Amniotic stem cell (primary cell): Measurements from ENCODE around the gene MDFI.
A peak's percentile ranks its signal among the peaks of the same experiment; 100 is the strongest.

Experiments
- DNase-seq: peaks from one replicate; lab custom pipeline; 2025; lab: John Stamatoyannopoulos, UW

Gene MDFI

GRCh38 chr6:41688256-41688965 is 50.1 kb downstream of the MDFI start:
- DNase-seq: no peak

- DNase-seq: no peak
Measured at GRCh38 chr6:41689171-41690008, 51.1 kb downstream of the MDFI start.

GRCh38 chr6:41690541-41691330 is 52.5 kb downstream of the MDFI start:
- DNase-seq: no peak

- DNase-seq: no peak
Measured at GRCh38 chr6:41691426-41692079, 53.3 kb downstream of the MDFI start.

GRCh38 chr6:41692080-41692675 is 53.9 kb downstream of the MDFI start:
- DNase-seq: no peak

- no peak for DNase-seq
Measured at GRCh38 chr6:41692730-41693129, 54.5 kb downstream of the MDFI start.

GRCh38 chr6:41693281-41694240 is 55.3 kb downstream of the MDFI start:
- no peak for DNase-seq

- DNase-seq: no peak
Measured at GRCh38 chr6:41694815-41695526, 56.7 kb downstream of the MDFI start.

- DNase-seq: no peak
Measured at GRCh38 chr6:41695825-41696224, 57.6 kb downstream of the MDFI start.

GRCh38 chr6:41696788-41697187 is 58.5 kb downstream of the MDFI start:
- DNase-seq: no peak

- DNase-seq: peak; percentile 82
Measured at GRCh38 chr6:41697861-41698781, 59.9 kb downstream of the MDFI start.

GRCh38 chr6:41699063-41699462 is 60.8 kb downstream of the MDFI start:
- no peak for DNase-seq

- no peak for DNase-seq
Measured at GRCh38 chr6:41700463-41701347, 62.4 kb downstream of the MDFI start.

- DNase-seq: no peak
Measured at GRCh38 chr6:41702089-41702745, 63.9 kb downstream of the MDFI start.

- DNase-seq: no peak
Measured at GRCh38 chr6:41702771-41703494, 64.7 kb downstream of the MDFI start.
